KMS-11 (cell line): ENCODE measurements around the gene MEGF6.

Source experiments
- H2AFZ ChIP-seq: fragments of 200-600 bp; sonication (generic); 2 replicates; pipeline ENCODE4 v1.6.1; 2016; ENCODE audit warnings: antibody characterized with exemption, mixed run types, low read depth
- H3K27ac ChIP-seq: fragments of 200-600 bp; sonication (generic); 2 replicates; pipeline ENCODE4 v1.6.1; 2016; ENCODE audit warnings: mild to moderate bottlenecking, mixed run types
- H3K27me3 ChIP-seq: fragments of 200-600 bp; sonication (generic); 2 replicates; pipeline ENCODE4 v1.6.1; 2017; ENCODE audit warnings: mild to moderate bottlenecking, low read depth, mixed run types, moderate library complexity; ENCODE audit not compliant: insufficient read depth
- H3K36me3 ChIP-seq: fragments of 200-600 bp; sonication (generic); 2 replicates; pipeline ENCODE4 v1.6.1; 2017; ENCODE audit warnings: mild to moderate bottlenecking, mixed run types; ENCODE audit not compliant: insufficient read depth
- H3K4me1 ChIP-seq: fragments of 200-600 bp; sonication (generic); 2 replicates; pipeline ENCODE4 v1.6.1; 2016; ENCODE audit warnings: mild to moderate bottlenecking, low read depth, mixed run types; ENCODE audit not compliant: poor library complexity, severe bottlenecking
- H3K4me2 ChIP-seq: fragments of 200-600 bp; sonication (generic); 2 replicates; pipeline ENCODE4 v1.7.0; 2016; ENCODE audit warnings: mild to moderate bottlenecking, mixed run types
- H3K4me3 ChIP-seq: fragments of 200-600 bp; sonication (generic); IDR thresholded peaks from 2 replicates; pipeline ENCODE4 v1.6.1; 2017; ENCODE audit warnings: low read depth, low read length, mixed read lengths; ENCODE audit not compliant: insufficient read depth
- H3K79me2 ChIP-seq: fragments of 200-600 bp; sonication (generic); 2 replicates; pipeline ENCODE4 v1.6.1; 2016; ENCODE audit warnings: low read depth, mixed run types; ENCODE audit not compliant: insufficient read depth
- H3K9ac ChIP-seq: fragments of 200-600 bp; sonication (generic); 2 replicates; pipeline ENCODE4 v1.6.1; 2016; ENCODE audit warnings: mild to moderate bottlenecking, mixed run types
- H4K20me1 ChIP-seq: fragments of 200-600 bp; sonication (generic); 2 replicates; pipeline ENCODE4 v1.6.1; 2016; ENCODE audit warnings: mild to moderate bottlenecking, mixed run types; ENCODE audit not compliant: insufficient read depth
- CTCF ChIP-seq: fragments of 200-600 bp; sonication (generic); conservative IDR thresholded peaks from 2 replicates; pipeline ENCODE4 v1.6.1; 2017; ENCODE audit warnings: low read depth, mild to moderate bottlenecking, antibody characterized with exemption, low read length, moderate library complexity, mixed read lengths

MEGF6 gene

GRCh38 chr1:3510136-3510955 lies 101.0 kb downstream of the MEGF6 start:
- Histone ChIP-seq H3K9ac (no peak overlapping the region), H4K20me1 (no peaks in the 10 kb centered on the region), H3K79me2 (no peaks in the 10 kb centered on the region), H3K27ac (no peak overlapping the region), H3K36me3 (no peaks in the 10 kb centered on the region), H2AFZ (no peak overlapping the region), H3K4me3 (no peak overlapping the region), H3K4me2 (no peak overlapping the region), H3K27me3 (peaks cover 79% of the 10 kb centered on the region), H3K4me1 (no peaks in the 10 kb centered on the region)
- no peak for TF ChIP-seq CTCF

GRCh38 chr1:3509721-3510120 lies 101.6 kb downstream of the MEGF6 start:
- Histone ChIP-seq H4K20me1 (no peaks in the 10 kb centered on the region), H3K27ac (no peak overlapping the region), H3K4me3 (no peak overlapping the region), H3K4me1 (no peaks in the 10 kb centered on the region), H3K27me3 (peaks cover 79% of the 10 kb centered on the region), H3K79me2 (no peaks in the 10 kb centered on the region), H2AFZ (no peak overlapping the region), H3K9ac (no peak overlapping the region), H3K36me3 (no peaks in the 10 kb centered on the region), H3K4me2 (no peak overlapping the region)
- no peak for TF ChIP-seq CTCF

GRCh38 chr1:3508757-3509415 lies 102.4 kb downstream of the MEGF6 start:
- Histone ChIP-seq H3K79me2 (no peaks in the 10 kb centered on the region), H3K4me1 (no peaks in the 10 kb centered on the region), H2AFZ (no peak overlapping the region), H4K20me1 (no peaks in the 10 kb centered on the region), H3K4me3 (no peak overlapping the region), H3K27ac (no peak overlapping the region), H3K4me2 (no peak overlapping the region), H3K27me3 (peaks cover 80% of the 10 kb centered on the region), H3K36me3 (no peaks in the 10 kb centered on the region), H3K9ac (no peak overlapping the region)
- TF ChIP-seq CTCF, result no peak

DNA sequence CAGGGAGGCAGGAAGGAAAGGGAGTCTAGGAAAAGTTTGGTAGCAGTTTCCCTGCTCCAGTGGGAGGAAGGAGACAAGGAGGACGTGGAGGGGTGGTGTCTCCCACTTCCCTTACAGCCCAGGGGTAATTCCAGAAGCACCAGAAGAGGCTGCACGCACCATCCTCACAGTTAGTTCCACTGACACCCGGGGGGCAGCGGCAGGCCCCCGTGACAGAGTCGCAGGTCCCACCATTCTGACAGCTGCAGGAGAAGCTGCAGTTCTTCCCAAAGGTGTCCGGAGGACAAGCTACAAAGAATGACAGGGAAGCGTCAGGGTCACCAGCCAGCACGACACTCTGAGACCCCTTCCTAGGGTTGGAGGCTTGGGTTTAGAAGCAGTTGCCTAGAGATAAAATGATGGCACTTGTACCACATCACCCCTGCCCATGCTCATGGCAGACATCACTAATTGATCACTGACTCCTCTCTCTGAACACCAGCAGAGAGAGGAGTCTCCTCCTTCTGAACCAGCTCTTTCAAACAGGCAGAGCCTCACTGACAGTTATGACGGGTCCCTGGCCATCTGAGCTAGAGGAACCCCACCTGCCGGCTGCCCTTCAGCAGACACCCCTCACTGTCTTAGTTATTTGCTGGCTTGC lies 103.6 kb downstream of the MEGF6 start:
- H3K4me1 ChIP-seq, result no peaks in the 10 kb centered on the region
- H3K36me3 ChIP-seq, result no peaks in the 10 kb centered on the region
- no peaks in the 10 kb centered on the region for H4K20me1 ChIP-seq
- H3K79me2 ChIP-seq, result no peaks in the 10 kb centered on the region
- no peak overlapping the region for H3K4me3 ChIP-seq
- TF ChIP-seq CTCF, result no peak
- no peak overlapping the region for H3K4me2 ChIP-seq
- H3K9ac ChIP-seq, result no peak overlapping the region
- H2AFZ ChIP-seq, result no peak overlapping the region
- no peak overlapping the region for H3K27ac ChIP-seq
- H3K27me3 ChIP-seq, result peaks cover 79% of the 10 kb centered on the region
